Lower leg skin (tissue), 4 donors: ENCODE data around the gene PEX13. TPM values are rescaled to one million over a fixed set of nuclear protein-coding genes. Genes with fewer than 3 reads are reported as not detected.

Source experiments
- DNase-seq, 2 donors: peaks; one replicate each; pipeline ENCODE4 v3.0.0-alpha.2; 2019; ENCODE audit warnings: low spot score in 2 of 2
- H3K4me3 ChIP-seq: fragments of 200-600 bp; sonication (generic); 2 replicates; pipeline ENCODE4 v1.5.1; 2017; ENCODE audit warnings: mild to moderate bottlenecking, low read depth; ENCODE audit not compliant: poor library complexity, severe bottlenecking
- POLR2A ChIP-seq, 2 donors: fragments of 450-650 bp; IDR thresholded peaks; one replicate each; pipeline ENCODE4 v1.6.1; 2016 to 2017; ENCODE audit warnings: antibody characterized with exemption in 2 of 2, mild to moderate bottlenecking in 1 of 2, moderate library complexity in 1 of 2
- WGBS, 2 donors: methylation state at CpG; one replicate each; pipeline ENCODE4 v1.1.5; 2018; 5-methylcytosine and 5-hydroxymethylcytosine counted together
- intact Hi-C: fragments of 100-400 bp; cut with DNase I; formaldehyde crosslinking; loops from one replicate; pipeline ENCODE4 v1.15.0; 2023; ENCODE audit warnings: low total_unique reads
- total RNA-seq, 4 donors: library from RNA; depleted of rRNA; stranded (reverse); fragments of >200 nt; gene quantifications; one replicate each; pipeline ENCODE4 v1.1.0, GENCODE V29; 2016
- TF ChIP-seq, protein P1 (sequence below), 3 donors: fragments of 450-650 bp; IDR thresholded peaks; one replicate each; pipeline ENCODE4 v1.5.1; 2016; ENCODE audit warnings: antibody characterized with exemption in 3 of 3, mild to moderate bottlenecking in 3 of 3, moderate library complexity in 2 of 3

Gene PEX13
- total RNA-seq, 4 donors from 2014 or later, result 37.4 to 83.2 (median 47.7) TPM

DNA sequence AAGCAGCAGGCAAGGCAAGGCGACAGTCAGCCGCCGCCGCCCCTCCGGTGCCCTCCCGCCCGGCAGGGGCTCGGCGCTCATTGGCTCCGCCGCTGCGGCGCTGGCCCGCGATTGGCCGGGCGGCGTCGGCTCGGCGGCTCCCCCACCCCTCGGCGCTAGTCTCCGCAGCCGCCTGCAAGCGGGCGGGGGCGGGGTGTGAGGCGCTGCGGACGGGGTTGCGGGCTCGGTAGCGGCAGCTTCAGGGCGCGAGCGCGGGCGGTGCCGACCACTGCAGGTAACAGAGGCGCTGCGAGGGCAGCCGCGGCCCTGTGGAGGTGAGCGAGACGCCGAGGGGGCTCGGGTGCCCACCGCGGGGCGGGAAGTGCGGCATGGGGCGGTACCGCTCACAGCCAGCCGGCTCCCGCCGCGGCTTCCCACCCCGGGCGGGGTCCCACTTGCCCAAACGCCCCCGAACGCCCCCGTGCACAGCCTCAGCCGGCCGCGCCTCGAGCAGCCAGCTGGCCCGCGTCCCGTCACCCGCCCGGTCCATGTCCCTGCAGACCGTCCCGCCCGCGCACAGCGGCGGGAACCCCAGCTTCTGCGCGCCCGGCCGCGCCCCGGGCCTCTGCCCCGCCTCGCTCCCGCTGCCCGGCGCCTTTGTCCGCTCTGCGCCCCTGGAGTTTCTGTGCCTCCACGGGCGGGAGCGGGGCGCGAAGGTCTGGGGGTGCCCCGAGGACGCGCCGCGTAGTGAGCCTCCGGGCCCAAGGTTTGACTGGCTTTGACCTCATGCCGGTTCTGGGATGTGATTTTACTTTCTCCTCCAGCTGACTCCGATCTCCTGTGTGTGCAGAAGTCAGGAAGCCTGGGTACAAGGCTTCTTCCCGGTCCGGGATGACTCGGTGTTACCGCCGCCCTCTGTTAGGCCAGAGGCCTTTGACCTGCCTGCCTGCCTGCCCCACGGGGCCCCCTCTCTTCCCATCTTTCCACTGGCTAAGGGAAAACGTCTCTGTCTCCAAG, 48.5 kb downstream of the PEX13 start, which contains the start of gene SANBR:
TSS of gene SANBR (plus strand) at position 158 of the 996 bp plus-strand sequence. CDS start 4,480 bp downstream, outside the sequence.
- peak; percentile 79 to 91 for DNase-seq

DNA sequence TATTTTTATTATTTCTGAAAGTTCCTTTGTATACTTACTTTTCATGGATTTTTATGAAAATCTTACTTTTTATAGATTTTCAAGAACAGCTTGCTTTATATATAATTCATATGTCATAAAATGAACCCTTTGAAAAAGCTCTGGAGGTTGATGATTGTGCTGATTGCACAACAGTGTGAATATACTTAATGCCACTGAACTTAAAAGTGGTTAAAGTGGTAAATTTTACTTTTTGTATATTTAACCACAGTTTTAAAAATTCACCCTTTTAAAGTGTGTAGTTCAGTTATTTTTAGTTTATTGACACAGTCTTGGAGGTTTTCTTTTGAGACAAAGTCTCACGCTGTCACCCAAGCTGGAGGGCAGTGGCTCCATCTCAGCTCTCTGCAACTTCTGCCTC, 56.6 kb downstream of the PEX13 start:
- WGBS, 2 donors, result 97 to 100% methylated on average over 1 of the region's 1 CpG

More for the DNA sequence above, 48.5 kb downstream of the PEX13 start, which contains the start of gene SANBR:
- TF ChIP-seq POLR2A (IDR thresholded peaks at IDR 0.05), result no peak
- TF ChIP-seq, protein P1, sequence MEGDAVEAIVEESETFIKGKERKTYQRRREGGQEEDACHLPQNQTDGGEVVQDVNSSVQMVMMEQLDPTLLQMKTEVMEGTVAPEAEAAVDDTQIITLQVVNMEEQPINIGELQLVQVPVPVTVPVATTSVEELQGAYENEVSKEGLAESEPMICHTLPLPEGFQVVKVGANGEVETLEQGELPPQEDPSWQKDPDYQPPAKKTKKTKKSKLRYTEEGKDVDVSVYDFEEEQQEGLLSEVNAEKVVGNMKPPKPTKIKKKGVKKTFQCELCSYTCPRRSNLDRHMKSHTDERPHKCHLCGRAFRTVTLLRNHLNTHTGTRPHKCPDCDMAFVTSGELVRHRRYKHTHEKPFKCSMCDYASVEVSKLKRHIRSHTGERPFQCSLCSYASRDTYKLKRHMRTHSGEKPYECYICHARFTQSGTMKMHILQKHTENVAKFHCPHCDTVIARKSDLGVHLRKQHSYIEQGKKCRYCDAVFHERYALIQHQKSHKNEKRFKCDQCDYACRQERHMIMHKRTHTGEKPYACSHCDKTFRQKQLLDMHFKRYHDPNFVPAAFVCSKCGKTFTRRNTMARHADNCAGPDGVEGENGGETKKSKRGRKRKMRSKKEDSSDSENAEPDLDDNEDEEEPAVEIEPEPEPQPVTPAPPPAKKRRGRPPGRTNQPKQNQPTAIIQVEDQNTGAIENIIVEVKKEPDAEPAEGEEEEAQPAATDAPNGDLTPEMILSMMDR (IDR thresholded peaks at IDR 0.05), result no peak
- peak within 1 kb of the TSS; percentile 77 for H3K4me3 ChIP-seq
- intact Hi-C loops, result no loop called here
- WGBS, 2 donors, result 0 to 1% methylated on average over 26 to 46 of the region's 112 CpGs

DNA sequence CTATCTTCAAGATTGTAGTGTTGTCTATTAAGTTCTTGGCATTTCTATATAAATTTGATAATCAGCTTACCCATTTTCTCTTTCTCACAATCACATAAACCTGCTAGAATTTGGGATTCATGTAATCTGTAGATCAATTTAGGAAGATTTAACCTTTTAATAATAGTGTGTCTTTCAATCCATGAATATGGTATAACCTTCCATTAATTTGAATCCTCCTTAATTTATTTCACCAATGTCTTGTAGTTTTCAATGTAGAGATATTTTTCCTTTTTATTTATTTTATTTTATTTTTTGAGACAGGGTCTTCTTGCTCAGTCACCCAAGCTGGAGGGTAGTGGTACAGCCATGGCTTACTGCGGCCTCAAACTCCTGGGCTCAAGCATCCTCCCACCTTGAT, 68.4 kb downstream of the PEX13 start:
- no peak for TF ChIP-seq POLR2A (IDR thresholded peaks at IDR 0.05)
- TF ChIP-seq, protein P1 (IDR thresholded peaks at IDR 0.05), result no peak
- no peak for DNase-seq
- 100% methylated on average over 1 of the region's 1 CpG for WGBS, 2 donors
- intact Hi-C loops, result no loop called here
- H3K4me3 ChIP-seq, result no peak overlapping the region

More for the DNA sequence above, 56.6 kb downstream of the PEX13 start:
- no peak overlapping the region for H3K4me3 ChIP-seq
- intact Hi-C loops, result no loop called here
- TF ChIP-seq, protein P1 (IDR thresholded peaks at IDR 0.05), result no peak
- TF ChIP-seq POLR2A (IDR thresholded peaks at IDR 0.05), result no peak
- no peak for DNase-seq

DNA sequence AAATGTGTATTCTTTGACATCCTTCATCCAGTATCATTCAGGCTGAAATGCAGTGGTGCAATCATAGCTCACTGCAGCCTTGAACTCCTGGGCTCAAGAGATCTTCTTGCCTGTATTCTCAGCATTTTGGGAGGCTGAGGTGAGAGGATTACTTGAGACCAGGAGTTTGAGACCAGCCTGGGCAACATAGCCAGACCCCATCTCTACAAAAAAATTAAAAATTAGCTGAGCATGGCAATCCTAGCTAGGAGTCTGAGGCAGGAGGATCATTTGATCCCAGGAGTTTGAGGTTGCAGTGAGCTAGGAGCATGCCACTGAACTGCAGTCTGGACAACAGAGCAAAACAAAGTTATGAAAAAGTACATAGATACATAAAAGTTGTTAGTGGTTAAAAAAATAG, 72.3 kb downstream of the PEX13 start:
- H3K4me3 ChIP-seq, result no peak overlapping the region
- no peak for DNase-seq
- TF ChIP-seq, protein P1 (IDR thresholded peaks at IDR 0.05), result no peak
- TF ChIP-seq POLR2A (IDR thresholded peaks at IDR 0.05), result no peak
- intact Hi-C loops, result no loop called here

DNA sequence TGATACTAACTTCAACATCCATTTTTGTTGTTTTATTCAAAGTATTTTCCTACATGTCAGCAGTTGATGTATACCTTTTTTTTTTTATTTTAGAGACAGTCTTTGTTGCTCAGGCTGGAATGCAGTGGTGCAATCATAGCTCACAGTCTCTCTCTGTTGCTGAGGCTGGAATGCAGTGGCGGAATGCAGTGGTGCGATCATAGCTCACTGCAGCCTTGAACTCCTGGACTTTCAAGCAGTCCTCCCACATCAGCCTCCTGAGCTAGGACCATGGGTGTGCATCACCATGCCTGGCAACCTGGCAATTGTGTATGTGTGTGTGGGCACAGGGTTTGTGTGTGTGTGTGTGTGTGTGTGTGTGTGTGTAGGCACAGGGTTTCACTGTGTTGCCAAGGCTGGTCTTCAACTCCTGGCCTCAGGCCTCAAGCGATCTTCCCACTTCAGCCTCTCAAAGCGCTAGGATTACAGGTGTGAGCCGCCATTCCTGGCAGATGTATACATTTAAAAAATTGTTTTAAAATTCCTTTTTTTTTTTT, 72.9 kb downstream of the PEX13 start:
- no peak for DNase-seq
- TF ChIP-seq, protein P1 (IDR thresholded peaks at IDR 0.05), result peak in 1 of 3 donors; percentile 49
- TF ChIP-seq POLR2A (IDR thresholded peaks at IDR 0.05), result no peak
- H3K4me3 ChIP-seq, result no peak overlapping the region
- intact Hi-C loops, result no loop called here
- WGBS, 2 donors, result 90 to 96% methylated on average over 5 of the region's 5 CpGs
